ENCODE results near the gene MYPN. TPM values are rescaled to one million over a fixed set of nuclear protein-coding genes. Genes with fewer than 3 reads are reported as not detected.
A peak's percentile ranks its signal among the peaks of the same experiment; 100 is the strongest.

The MYPN gene
- total RNA-seq, 2 donors from 2014 or later = 0.07 to 0.27 TPM

GRCh38 chr10:68176797-68177196 is 67.5 kb downstream of the MYPN start:
- H3K4me3 ChIP-seq = no peak overlapping the region
- H3K27ac ChIP-seq = no peak overlapping the region
- no peak for DNase-seq
- no peaks in the 10 kb centered on the region for H3K9me3 ChIP-seq
- no peak for TF ChIP-seq CTCF (IDR thresholded peaks at IDR 0.05)
- no peaks in the 10 kb centered on the region for H3K4me1 ChIP-seq
- no peaks in the 10 kb centered on the region for H3K27me3 ChIP-seq
- peak overlapping the region in 1 of 2 donors; percentile 4 for H3K9ac ChIP-seq (ENCODE audit: low read depth in 2 of 2, low read length in 2 of 2)
- intact Hi-C loops (cut with DNase I) = no loop called here
- no peaks in the 10 kb centered on the region for H3K36me3 ChIP-seq

- DNase-seq = no peak
- Histone ChIP-seq H3K27me3 (no peaks in the 10 kb centered on the region), H3K4me1 (no peaks in the 10 kb centered on the region), H3K9ac (ENCODE audit: low read depth in 2 of 2, low read length in 2 of 2) (no peak overlapping the region), H3K27ac (no peak overlapping the region), H3K9me3 (no peaks in the 10 kb centered on the region), H3K36me3 (no peaks in the 10 kb centered on the region), H3K4me3 (no peak overlapping the region)
- no peak for TF ChIP-seq CTCF (IDR thresholded peaks at IDR 0.05)
- intact Hi-C loops (cut with DNase I) = no loop called here
These were observed 69.3 kb downstream of the MYPN start for GRCh38 chr10:68178592-68178991.

GRCh38 chr10:68179016-68179415 is 69.7 kb downstream of the MYPN start:
- Histone ChIP-seq H3K9me3 (no peaks in the 10 kb centered on the region), H3K4me1 (no peaks in the 10 kb centered on the region), H3K4me3 (no peak overlapping the region), H3K9ac (ENCODE audit: low read depth in 2 of 2, low read length in 2 of 2) (no peak overlapping the region), H3K36me3 (no peaks in the 10 kb centered on the region), H3K27ac (no peak overlapping the region), H3K27me3 (no peaks in the 10 kb centered on the region)
- intact Hi-C loops (cut with DNase I) = no loop called here
- no peak for TF ChIP-seq CTCF (IDR thresholded peaks at IDR 0.05)
- no peak for DNase-seq

GRCh38 chr10:68180490-68180889 is 71.2 kb downstream of the MYPN start:
- Histone ChIP-seq H3K4me1 (no peaks in the 10 kb centered on the region), H3K9me3 (no peaks in the 10 kb centered on the region), H3K27me3 (no peaks in the 10 kb centered on the region), H3K36me3 (no peaks in the 10 kb centered on the region), H3K4me3 (no peak overlapping the region), H3K27ac (no peak overlapping the region), H3K9ac (ENCODE audit: low read depth in 2 of 2, low read length in 2 of 2) (no peak overlapping the region)
- intact Hi-C loops (cut with DNase I) = no loop called here
- DNase-seq = no peak
- TF ChIP-seq CTCF (IDR thresholded peaks at IDR 0.05) = no peak

GRCh38 chr10:68184546-68184945 is 75.3 kb downstream of the MYPN start:
- no peak for DNase-seq
- no peak overlapping the region for H3K9ac ChIP-seq (ENCODE audit: low read depth in 2 of 2, low read length in 2 of 2)
- no peak overlapping the region for H3K4me3 ChIP-seq
- TF ChIP-seq CTCF (IDR thresholded peaks at IDR 0.05) = no peak
- intact Hi-C loops (cut with DNase I) = no loop called here
- H3K4me1 ChIP-seq = no peaks in the 10 kb centered on the region
- no peak overlapping the region for H3K27ac ChIP-seq
- no peaks in the 10 kb centered on the region for H3K36me3 ChIP-seq
- no peaks in the 10 kb centered on the region for H3K27me3 ChIP-seq
- no peaks in the 10 kb centered on the region for H3K9me3 ChIP-seq

- DNase-seq = no peak
- intact Hi-C loops (cut with DNase I) = no loop called here
- H3K4me1 ChIP-seq = no peaks in the 10 kb centered on the region
- no peak overlapping the region for H3K9ac ChIP-seq (ENCODE audit: low read depth in 2 of 2, low read length in 2 of 2)
- no peak overlapping the region for H3K4me3 ChIP-seq
- no peaks in the 10 kb centered on the region for H3K9me3 ChIP-seq
- no peak overlapping the region for H3K27ac ChIP-seq
- no peaks in the 10 kb centered on the region for H3K36me3 ChIP-seq
- no peak for TF ChIP-seq CTCF (IDR thresholded peaks at IDR 0.05)
- H3K27me3 ChIP-seq = no peaks in the 10 kb centered on the region
These were observed 75.8 kb downstream of the MYPN start for GRCh38 chr10:68185085-68185484.

Measured in colonic mucosa (tissue), 4 donors.